Liver (tissue), 3 donors: ENCODE results near the gene PHYHD1.

Experiments used
- GABPA ChIP-seq, 2 donors: IDR thresholded peaks in 1 of 2; conservative IDR thresholded peaks in 1 of 2; 2 replicates each; pipeline ENCODE4 v1.6.1; 2016; ENCODE audit warnings: antibody characterized with exemption in 2 of 2, mild to moderate bottlenecking in 1 of 2, moderate library complexity in 1 of 2
- HNF4G ChIP-seq: IDR thresholded peaks from 2 replicates; pipeline ENCODE4 v1.6.1; 2016; ENCODE audit warnings: antibody characterized with exemption
- JUND ChIP-seq, 2 donors: IDR thresholded peaks; 2 replicates each; pipeline ENCODE4 v1.6.1; 2016; ENCODE audit warnings: antibody characterized with exemption in 2 of 2
- RXRA ChIP-seq, 2 donors: IDR thresholded peaks; 2 replicates each; pipeline ENCODE4 v1.6.1; 2017 to 2018; ENCODE audit warnings: antibody characterized with exemption in 2 of 2, mild to moderate bottlenecking in 1 of 2
- TAF1 ChIP-seq: conservative IDR thresholded peaks from 2 replicates; pipeline ENCODE4 v1.6.1; 2016; ENCODE audit warnings: antibody characterized with exemption, mild to moderate bottlenecking
- YY1 ChIP-seq: IDR thresholded peaks from 2 replicates; pipeline ENCODE4 v1.6.1; 2016; ENCODE audit warnings: antibody characterized with exemption, mild to moderate bottlenecking
- TF ChIP-seq, protein P1 (sequence below): fragments of 150-350 bp; IDR thresholded peaks from 2 replicates; pipeline ENCODE4 v1.5.1; 2017; ENCODE audit warnings: improper control_type of control experiment, low read depth, low read length; ENCODE audit not compliant: missing input control
- TF ChIP-seq, protein P2 (sequence below): IDR thresholded peaks from 2 replicates; pipeline ENCODE4 v1.6.1; 2016; ENCODE audit warnings: antibody characterized with exemption, mild to moderate bottlenecking
- TF ChIP-seq, protein P3 (sequence below): IDR thresholded peaks from 2 replicates; pipeline ENCODE4 v1.6.1; 2016; ENCODE audit warnings: antibody characterized with exemption
- donor health status: healthy.
- donor health status: healthy.

DNA sequence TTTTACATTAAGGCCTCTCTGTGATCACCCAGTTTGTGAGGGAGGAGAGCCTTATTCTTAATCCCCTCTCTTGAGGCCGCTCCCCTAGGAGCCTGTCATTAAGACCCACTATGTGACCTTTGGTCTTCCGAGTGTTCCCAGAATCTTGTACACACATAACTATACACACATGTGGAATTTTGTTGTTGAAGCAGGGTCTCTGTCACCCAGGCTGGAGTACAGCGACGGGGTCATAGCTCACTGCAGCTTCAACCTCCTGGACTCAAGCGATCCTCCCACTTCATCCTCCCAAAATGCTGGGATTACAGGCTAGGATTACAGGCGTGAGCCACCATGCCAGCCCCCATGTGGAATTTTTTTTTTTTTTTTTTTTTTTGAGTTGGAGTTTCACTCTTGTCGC, 14.8 kb upstream of the PHYHD1 start:
- TF ChIP-seq, protein P1, sequence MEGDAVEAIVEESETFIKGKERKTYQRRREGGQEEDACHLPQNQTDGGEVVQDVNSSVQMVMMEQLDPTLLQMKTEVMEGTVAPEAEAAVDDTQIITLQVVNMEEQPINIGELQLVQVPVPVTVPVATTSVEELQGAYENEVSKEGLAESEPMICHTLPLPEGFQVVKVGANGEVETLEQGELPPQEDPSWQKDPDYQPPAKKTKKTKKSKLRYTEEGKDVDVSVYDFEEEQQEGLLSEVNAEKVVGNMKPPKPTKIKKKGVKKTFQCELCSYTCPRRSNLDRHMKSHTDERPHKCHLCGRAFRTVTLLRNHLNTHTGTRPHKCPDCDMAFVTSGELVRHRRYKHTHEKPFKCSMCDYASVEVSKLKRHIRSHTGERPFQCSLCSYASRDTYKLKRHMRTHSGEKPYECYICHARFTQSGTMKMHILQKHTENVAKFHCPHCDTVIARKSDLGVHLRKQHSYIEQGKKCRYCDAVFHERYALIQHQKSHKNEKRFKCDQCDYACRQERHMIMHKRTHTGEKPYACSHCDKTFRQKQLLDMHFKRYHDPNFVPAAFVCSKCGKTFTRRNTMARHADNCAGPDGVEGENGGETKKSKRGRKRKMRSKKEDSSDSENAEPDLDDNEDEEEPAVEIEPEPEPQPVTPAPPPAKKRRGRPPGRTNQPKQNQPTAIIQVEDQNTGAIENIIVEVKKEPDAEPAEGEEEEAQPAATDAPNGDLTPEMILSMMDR, result no peak
- TF ChIP-seq HNF4G, result no peak
- TF ChIP-seq TAF1, result no peak
- TF ChIP-seq GABPA (IDR thresholded peaks at IDR 0.05 in 1 of 2, conservative IDR thresholded peaks at IDR 0.05 in 1 of 2), result no peak
- no peak for TF ChIP-seq YY1
- TF ChIP-seq, protein P2, sequence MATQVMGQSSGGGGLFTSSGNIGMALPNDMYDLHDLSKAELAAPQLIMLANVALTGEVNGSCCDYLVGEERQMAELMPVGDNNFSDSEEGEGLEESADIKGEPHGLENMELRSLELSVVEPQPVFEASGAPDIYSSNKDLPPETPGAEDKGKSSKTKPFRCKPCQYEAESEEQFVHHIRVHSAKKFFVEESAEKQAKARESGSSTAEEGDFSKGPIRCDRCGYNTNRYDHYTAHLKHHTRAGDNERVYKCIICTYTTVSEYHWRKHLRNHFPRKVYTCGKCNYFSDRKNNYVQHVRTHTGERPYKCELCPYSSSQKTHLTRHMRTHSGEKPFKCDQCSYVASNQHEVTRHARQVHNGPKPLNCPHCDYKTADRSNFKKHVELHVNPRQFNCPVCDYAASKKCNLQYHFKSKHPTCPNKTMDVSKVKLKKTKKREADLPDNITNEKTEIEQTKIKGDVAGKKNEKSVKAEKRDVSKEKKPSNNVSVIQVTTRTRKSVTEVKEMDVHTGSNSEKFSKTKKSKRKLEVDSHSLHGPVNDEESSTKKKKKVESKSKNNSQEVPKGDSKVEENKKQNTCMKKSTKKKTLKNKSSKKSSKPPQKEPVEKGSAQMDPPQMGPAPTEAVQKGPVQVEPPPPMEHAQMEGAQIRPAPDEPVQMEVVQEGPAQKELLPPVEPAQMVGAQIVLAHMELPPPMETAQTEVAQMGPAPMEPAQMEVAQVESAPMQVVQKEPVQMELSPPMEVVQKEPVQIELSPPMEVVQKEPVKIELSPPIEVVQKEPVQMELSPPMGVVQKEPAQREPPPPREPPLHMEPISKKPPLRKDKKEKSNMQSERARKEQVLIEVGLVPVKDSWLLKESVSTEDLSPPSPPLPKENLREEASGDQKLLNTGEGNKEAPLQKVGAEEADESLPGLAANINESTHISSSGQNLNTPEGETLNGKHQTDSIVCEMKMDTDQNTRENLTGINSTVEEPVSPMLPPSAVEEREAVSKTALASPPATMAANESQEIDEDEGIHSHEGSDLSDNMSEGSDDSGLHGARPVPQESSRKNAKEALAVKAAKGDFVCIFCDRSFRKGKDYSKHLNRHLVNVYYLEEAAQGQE, result no peak
- no peak for TF ChIP-seq JUND (IDR thresholded peaks at IDR 0.05)
- TF ChIP-seq, protein P3, sequence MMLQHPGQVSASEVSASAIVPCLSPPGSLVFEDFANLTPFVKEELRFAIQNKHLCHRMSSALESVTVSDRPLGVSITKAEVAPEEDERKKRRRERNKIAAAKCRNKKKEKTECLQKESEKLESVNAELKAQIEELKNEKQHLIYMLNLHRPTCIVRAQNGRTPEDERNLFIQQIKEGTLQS, result no peak
- no peak for TF ChIP-seq RXRA (IDR thresholded peaks at IDR 0.05)
